Measurements from ENCODE around the gene SLC22A23.

- TF ChIP-seq CTCF (IDR thresholded peaks at IDR 0.05) (no peak), EP300 (IDR thresholded peaks at IDR 0.05) (no peak), POLR2A (IDR thresholded peaks at IDR 0.05) (no peak)
Measured at GRCh38 chr6:3489961-3490624, 33.2 kb upstream of the SLC22A23 start.
